OCI-LY1 (cell line): ENCODE measurements around the gene SLC22A4.

ENCODE experiments used
- H2AFZ ChIP-seq: fragments of 200-600 bp; sonication (generic), shearing (Covaris generic); 2 replicates; pipeline ENCODE4 v1.6.0; 2014; ENCODE audit warnings: antibody characterized with exemption, mild to moderate bottlenecking, low read length
- H3F3A ChIP-seq: fragments of 200-600 bp; sonication (generic), shearing (Covaris generic); 2 replicates; pipeline ENCODE4 v1.6.0; 2014; ENCODE audit warnings: mild to moderate bottlenecking, antibody characterized with exemption, low read length, moderate library complexity; ENCODE audit not compliant: insufficient read depth
- H3K27ac ChIP-seq: fragments of 200-600 bp; sonication (generic); 2 replicates; pipeline ENCODE4 v1.5.1; 2014; ENCODE audit warnings: low read length, mixed run types, mild to moderate bottlenecking, low read depth; ENCODE audit not compliant: poor library complexity, severe bottlenecking
- H3K27me3 ChIP-seq: fragments of 200-600 bp; sonication (generic); 2 replicates; pipeline ENCODE4 v1.6.0; 2014; ENCODE audit warnings: antibody characterized with exemption, mild to moderate bottlenecking, low read length, moderate library complexity; ENCODE audit not compliant: insufficient read depth
- H3K36me3 ChIP-seq: fragments of 200-600 bp; sonication (generic); 2 replicates; pipeline ENCODE4 v1.6.1; 2014; ENCODE audit warnings: mild to moderate bottlenecking, antibody characterized with exemption, low read length, moderate library complexity, mixed read lengths; ENCODE audit not compliant: insufficient read depth
- H3K4me1 ChIP-seq: fragments of 200-600 bp; sonication (generic); 2 replicates; pipeline ENCODE4 v1.5.1; 2014; ENCODE audit warnings: mild to moderate bottlenecking, low read length, moderate library complexity; ENCODE audit not compliant: insufficient read depth, severe bottlenecking
- H3K4me2 ChIP-seq: fragments of 200-600 bp; sonication (generic), shearing (Covaris generic); 2 replicates; pipeline ENCODE4 v1.6.1; 2014; ENCODE audit warnings: low read length
- H3K4me3 ChIP-seq: fragments of 200-600 bp; sonication (generic); 2 replicates; pipeline ENCODE4 v1.5.1; 2014; ENCODE audit warnings: low read length, low read depth, mild to moderate bottlenecking, mixed read lengths; ENCODE audit not compliant: poor library complexity, severe bottlenecking
- H3K79me2 ChIP-seq: fragments of 200-600 bp; shearing (Covaris generic); 2 replicates; pipeline ENCODE4 v1.6.1; 2016; ENCODE audit warnings: mixed run types, low read length, mixed read lengths; ENCODE audit not compliant: insufficient read depth
- H3K9ac ChIP-seq: fragments of 200-600 bp; sonication (generic), shearing (Covaris generic); 2 replicates; pipeline ENCODE4 v1.6.1; 2014; ENCODE audit warnings: mild to moderate bottlenecking, low read length, mixed read lengths
- H3K9me2 ChIP-seq: fragments of 200-600 bp; sonication (generic), shearing (Covaris generic); 2 replicates; pipeline ENCODE4 v1.6.1; 2014; ENCODE audit warnings: low read depth, mild to moderate bottlenecking, low read length, mixed read lengths
- H3K9me3 ChIP-seq: fragments of 200-600 bp; shearing (Covaris generic); 2 replicates; pipeline ENCODE4 v1.6.1; 2014; ENCODE audit warnings: low read length, mixed read lengths
- H4K20me1 ChIP-seq: fragments of 200-600 bp; sonication (generic), shearing (Covaris generic); 2 replicates; pipeline ENCODE4 v1.6.0; 2016; ENCODE audit warnings: mild to moderate bottlenecking, low read length; ENCODE audit not compliant: insufficient read depth
- CTCF ChIP-seq: fragments of 200-600 bp; sonication (generic), shearing (Covaris generic); IDR thresholded peaks from 2 replicates; pipeline ENCODE4 v1.5.1; 2017; ENCODE audit warnings: mild to moderate bottlenecking, antibody characterized with exemption, low read length, moderate library complexity, mixed read lengths
- EZH2 ChIP-seq: fragments of 200-600 bp; sonication (generic), shearing (Covaris generic); IDR thresholded peaks from 2 replicates; pipeline ENCODE4 v1.8.0; 2017; ENCODE audit warnings: borderline replicate concordance, mixed run types, mild to moderate bottlenecking, antibody characterized with exemption, low read length, moderate library complexity, mixed read lengths

SLC22A4 gene

GRCh38 chr5:132289097-132289496 is 5.1 kb upstream of the SLC22A4 start:
- no peak overlapping the region for H3K4me2 ChIP-seq
- no peak for TF ChIP-seq CTCF
- no peak for TF ChIP-seq EZH2
- H3K36me3 ChIP-seq, result no peaks in the 10 kb centered on the region
- H3K27ac ChIP-seq, result no peak overlapping the region
- H3K27me3 ChIP-seq, result peaks cover 13% of the 10 kb centered on the region
- no peaks in the 10 kb centered on the region for H3K9me2 ChIP-seq
- no peaks in the 10 kb centered on the region for H4K20me1 ChIP-seq
- H2AFZ ChIP-seq, result no peak overlapping the region
- no peak overlapping the region for H3K4me3 ChIP-seq
- H3F3A ChIP-seq, result no peaks in the 10 kb centered on the region
- H3K9me3 ChIP-seq, result no peaks in the 10 kb centered on the region
- no peak overlapping the region for H3K9ac ChIP-seq
- H3K4me1 ChIP-seq, result peaks cover 10% of the 10 kb centered on the region
- no peaks in the 10 kb centered on the region for H3K79me2 ChIP-seq

GRCh38 chr5:132291026-132291425 is 3.2 kb upstream of the SLC22A4 start:
- Histone ChIP-seq H3K27me3 (peaks cover 13% of the 10 kb centered on the region), H3K9ac (no peak overlapping the region), H3K9me2 (no peaks in the 10 kb centered on the region), H4K20me1 (no peaks in the 10 kb centered on the region), H3K27ac (no peak overlapping the region), H3K79me2 (no peaks in the 10 kb centered on the region), H2AFZ (no peak overlapping the region), H3K4me1 (peaks cover 17% of the 10 kb centered on the region), H3F3A (no peaks in the 10 kb centered on the region), H3K36me3 (no peaks in the 10 kb centered on the region), H3K4me2 (no peak overlapping the region), H3K4me3 (no peak overlapping the region), H3K9me3 (no peaks in the 10 kb centered on the region)
- no peak for TF ChIP-seq EZH2
- TF ChIP-seq CTCF, result no peak

- peak overlapping the region; percentile 58 for H3K9ac ChIP-seq
- H3K79me2 ChIP-seq, result no peaks in the 10 kb centered on the region
- H3K27ac ChIP-seq, result no peak overlapping the region
- H3K4me2 ChIP-seq, result peak overlapping the region; percentile 84
- H3K9me2 ChIP-seq, result no peaks in the 10 kb centered on the region
- H3K9me3 ChIP-seq, result no peaks in the 10 kb centered on the region
- peak overlapping the region; percentile 65 for H3K4me3 ChIP-seq
- TF ChIP-seq CTCF (peak; percentile 23; the same call in 1 of the 2 replicates), EZH2 (no peak)
- H3K4me1 ChIP-seq, result peaks cover 17% of the 10 kb centered on the region
- peaks cover 13% of the 10 kb centered on the region for H3K27me3 ChIP-seq
- no peaks in the 10 kb centered on the region for H3F3A ChIP-seq
- H2AFZ ChIP-seq, result 0 out of 2 replicates have a peak overlapping the region, but pooled peaks have one; percentile 24
- H3K36me3 ChIP-seq, result no peaks in the 10 kb centered on the region
- H4K20me1 ChIP-seq, result no peaks in the 10 kb centered on the region
Measured at GRCh38 chr5:132293066-132293991, 865 bp upstream of the SLC22A4 start.
